Mesothelial cell of epicardium (in vitro differentiated cells): ENCODE data around the gene GALK1. TPM values are rescaled to one million over a fixed set of nuclear protein-coding genes. Genes with fewer than 3 reads are reported as not detected.
A peak's percentile ranks its signal among the peaks of the same experiment; 100 is the strongest.

Experiments used
- DNase-seq, 2 experiments: peaks; one replicate each; pipeline ENCODE4 v3.0.0; 2021; ENCODE audit warnings: low spot score in 2 of 2; ENCODE audit not compliant: unreplicated experiment in 2 of 2
- H3K27ac Mint-ChIP-seq: 2 replicates; pipeline ENCODE4 v1.8.0; 2021; ENCODE audit warnings: mixed read lengths
- H3K27me3 Mint-ChIP-seq: 2 replicates; pipeline ENCODE4 v1.8.0; 2021; ENCODE audit warnings: low read depth, mixed read lengths
- H3K36me3 Mint-ChIP-seq: 2 replicates; pipeline ENCODE4 v1.8.0; 2021; ENCODE audit warnings: mixed read lengths
- H3K4me1 Mint-ChIP-seq: 2 replicates; pipeline ENCODE4 v1.8.0; 2021; ENCODE audit warnings: mixed read lengths
- H3K4me3 Mint-ChIP-seq: 2 replicates; pipeline ENCODE4 v1.8.0; 2021; ENCODE audit warnings: mild to moderate bottlenecking, moderate library complexity, mixed read lengths
- H3K9me3 Mint-ChIP-seq: 2 replicates; pipeline ENCODE4 v1.8.0; 2021; ENCODE audit warnings: mixed read lengths
- total RNA-seq: library from RNA; stranded (reverse); gene quantifications from 3 replicates; pipeline ENCODE4 v1.2.1, GENCODE V29; 2021
- TF ChIP-seq, protein P1 (sequence below): fragments of 200-600 bp; sonication (generic); IDR thresholded peaks from one replicate; pipeline ENCODE4 v1.5.0; 2021; ENCODE audit warnings: antibody characterized with exemption; ENCODE audit not compliant: unreplicated experiment

The GALK1 gene
- total RNA-seq, 1 donor from 2014 or later = 32.1 TPM

DNA sequence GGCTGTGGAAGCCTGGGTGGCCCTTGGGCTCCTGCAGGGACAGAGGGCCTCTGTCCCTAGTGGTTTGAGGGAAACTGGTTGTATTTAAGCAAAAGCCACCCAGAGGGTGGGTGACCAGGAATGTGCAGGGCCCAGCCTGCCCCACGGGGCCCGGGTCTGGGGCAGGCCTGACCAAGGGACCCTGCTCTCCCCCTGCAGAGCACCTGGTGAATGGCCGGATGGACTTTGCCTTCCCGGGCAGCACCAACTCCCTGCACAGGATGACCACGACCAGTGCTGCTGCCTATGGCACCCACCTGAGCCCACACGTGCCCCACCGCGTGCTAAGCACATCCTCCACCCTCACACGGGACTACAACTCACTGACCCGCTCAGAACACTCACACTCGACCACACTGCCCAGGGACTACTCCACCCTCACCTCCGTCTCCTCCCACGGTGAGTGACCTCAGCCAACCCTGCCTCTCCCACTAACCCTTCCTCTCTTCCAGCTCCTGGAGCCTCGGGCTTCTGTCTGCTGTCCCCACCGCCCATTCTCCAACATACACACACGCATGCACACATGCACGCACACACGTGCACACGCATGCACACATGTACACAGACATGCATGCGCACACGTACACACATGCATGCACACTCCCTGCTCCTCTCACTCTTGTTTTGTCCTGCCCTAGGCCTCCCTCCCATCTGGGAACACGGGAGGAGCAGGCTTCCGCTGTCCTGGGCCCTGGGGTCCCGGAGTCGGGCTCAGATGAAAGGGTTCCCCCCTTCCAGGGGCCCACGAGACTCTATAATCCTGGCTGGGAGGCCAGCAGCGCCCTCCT, 10.4 kb downstream of the GALK1 start:
- no peaks in the 10 kb centered on the region for H3K9me3 Mint-ChIP-seq
- TF ChIP-seq, protein P1, sequence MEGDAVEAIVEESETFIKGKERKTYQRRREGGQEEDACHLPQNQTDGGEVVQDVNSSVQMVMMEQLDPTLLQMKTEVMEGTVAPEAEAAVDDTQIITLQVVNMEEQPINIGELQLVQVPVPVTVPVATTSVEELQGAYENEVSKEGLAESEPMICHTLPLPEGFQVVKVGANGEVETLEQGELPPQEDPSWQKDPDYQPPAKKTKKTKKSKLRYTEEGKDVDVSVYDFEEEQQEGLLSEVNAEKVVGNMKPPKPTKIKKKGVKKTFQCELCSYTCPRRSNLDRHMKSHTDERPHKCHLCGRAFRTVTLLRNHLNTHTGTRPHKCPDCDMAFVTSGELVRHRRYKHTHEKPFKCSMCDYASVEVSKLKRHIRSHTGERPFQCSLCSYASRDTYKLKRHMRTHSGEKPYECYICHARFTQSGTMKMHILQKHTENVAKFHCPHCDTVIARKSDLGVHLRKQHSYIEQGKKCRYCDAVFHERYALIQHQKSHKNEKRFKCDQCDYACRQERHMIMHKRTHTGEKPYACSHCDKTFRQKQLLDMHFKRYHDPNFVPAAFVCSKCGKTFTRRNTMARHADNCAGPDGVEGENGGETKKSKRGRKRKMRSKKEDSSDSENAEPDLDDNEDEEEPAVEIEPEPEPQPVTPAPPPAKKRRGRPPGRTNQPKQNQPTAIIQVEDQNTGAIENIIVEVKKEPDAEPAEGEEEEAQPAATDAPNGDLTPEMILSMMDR = no peak
- H3K4me3 Mint-ChIP-seq = peak overlapping the region; percentile 28
- peak overlapping the region; percentile 4 for H3K27ac Mint-ChIP-seq
- peaks cover 11% of the 10 kb centered on the region for H3K36me3 Mint-ChIP-seq
- no peak for DNase-seq
- H3K4me1 Mint-ChIP-seq = peaks cover 7% of the 10 kb centered on the region
- no peaks in the 10 kb centered on the region for H3K27me3 Mint-ChIP-seq

DNA sequence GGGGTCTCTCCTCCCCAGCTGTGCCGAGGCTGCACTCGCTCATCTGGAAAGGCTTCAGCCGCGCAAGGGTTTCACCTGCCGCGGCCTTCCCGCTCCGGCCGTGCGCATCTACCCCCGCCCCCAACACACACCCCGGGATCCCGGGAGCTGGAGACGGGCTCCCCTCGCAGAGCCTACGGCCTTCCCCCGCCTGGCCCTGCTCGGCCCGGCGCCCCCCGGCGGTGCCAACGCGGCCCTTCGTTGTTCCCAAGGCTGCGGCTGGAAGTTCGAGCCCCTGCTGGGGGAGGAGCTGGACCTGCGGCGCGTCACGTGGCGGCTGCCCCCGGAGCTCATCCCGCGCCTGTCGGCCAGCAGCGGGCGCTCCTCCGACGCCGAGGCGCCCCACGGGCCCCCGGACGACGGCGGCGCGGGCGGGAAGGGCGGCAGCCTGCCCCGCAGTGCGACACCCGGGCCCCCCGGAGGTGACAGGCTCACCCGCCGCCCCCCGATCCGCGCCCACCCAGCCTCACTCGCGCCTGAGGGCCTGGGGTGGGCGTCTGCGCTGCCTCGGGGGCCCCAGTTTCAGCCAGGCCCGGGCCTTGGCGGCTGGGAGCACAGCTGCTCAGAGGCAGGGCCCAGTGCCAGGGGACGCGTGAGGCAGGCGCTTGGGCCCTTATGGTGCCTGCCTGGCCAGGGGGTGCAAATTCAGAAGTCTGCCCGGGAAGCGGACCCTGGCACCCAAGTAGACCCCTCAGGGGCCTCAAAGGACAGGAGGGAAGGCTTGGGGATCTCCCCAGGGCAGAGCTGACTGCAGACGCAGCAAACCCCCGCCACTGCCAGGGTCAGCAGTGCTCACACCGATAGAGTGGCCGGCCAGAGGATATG, 11.2 kb downstream of the GALK1 start:
- H3K4me3 Mint-ChIP-seq = peak overlapping the region; percentile 17
- H3K36me3 Mint-ChIP-seq = peaks cover 11% of the 10 kb centered on the region
- H3K27me3 Mint-ChIP-seq = no peaks in the 10 kb centered on the region
- H3K4me1 Mint-ChIP-seq = peaks cover 7% of the 10 kb centered on the region
- peak; percentile 55 to 73 for DNase-seq
- TF ChIP-seq, protein P1 = no peak
- no peak overlapping the region for H3K27ac Mint-ChIP-seq
- H3K9me3 Mint-ChIP-seq = no peaks in the 10 kb centered on the region

DNA sequence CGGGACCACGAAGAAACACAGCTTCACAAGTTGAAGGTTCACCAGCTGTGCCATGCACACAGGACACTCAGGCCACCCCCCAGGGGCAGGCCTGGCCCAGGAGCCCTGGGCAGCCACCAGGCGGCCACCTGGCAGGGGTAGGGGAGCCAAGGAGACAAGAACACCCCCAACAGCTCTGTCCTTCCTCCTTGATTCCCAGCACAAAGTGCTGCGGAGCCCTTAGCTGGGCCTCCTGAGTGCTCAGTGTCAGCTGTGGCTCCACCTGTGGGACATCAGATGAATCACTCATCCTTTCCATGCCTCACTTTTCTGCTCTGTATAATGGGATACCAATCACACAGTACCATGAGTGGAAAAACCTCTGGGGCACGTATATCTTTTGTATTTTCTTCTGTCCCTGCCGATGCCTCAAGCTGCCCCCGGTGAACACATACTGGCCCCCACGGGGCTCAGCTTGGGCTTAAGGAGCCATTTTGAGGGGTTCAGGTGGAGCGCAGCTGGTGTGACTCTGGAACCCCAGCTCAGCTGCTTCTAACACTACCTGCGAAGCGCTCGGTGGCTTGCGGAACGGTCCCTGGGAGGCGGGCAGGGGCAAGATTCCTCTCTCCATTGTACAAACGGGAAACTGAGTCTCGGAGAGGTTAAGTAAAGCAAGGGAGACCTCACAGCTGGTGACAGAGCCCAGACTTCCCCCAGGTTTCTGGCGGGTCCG, 12.0 kb downstream of the GALK1 start:
- H3K4me3 Mint-ChIP-seq = no peak overlapping the region
- H3K9me3 Mint-ChIP-seq = no peaks in the 10 kb centered on the region
- peaks cover 11% of the 10 kb centered on the region for H3K36me3 Mint-ChIP-seq
- DNase-seq = no peak
- no peaks in the 10 kb centered on the region for H3K27me3 Mint-ChIP-seq
- peaks cover 7% of the 10 kb centered on the region for H3K4me1 Mint-ChIP-seq
- TF ChIP-seq, protein P1 = no peak
- no peak overlapping the region for H3K27ac Mint-ChIP-seq

DNA sequence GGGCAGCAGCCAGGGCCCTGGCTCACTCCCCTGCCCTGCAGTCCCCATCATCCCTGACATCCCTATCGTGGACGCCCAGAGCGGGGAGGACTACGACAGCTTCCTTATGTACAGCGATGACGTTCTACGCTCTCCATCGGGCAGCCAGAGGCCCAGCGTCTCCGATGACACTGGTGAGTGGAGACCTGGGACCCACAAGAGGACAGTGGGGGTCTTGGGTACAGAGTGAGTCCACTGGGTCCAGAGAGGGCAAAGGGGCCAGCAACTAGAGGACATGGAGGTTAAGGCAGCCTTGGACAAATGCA, 12.6 kb downstream of the GALK1 start:
- DNase-seq = no peak
- H3K4me1 Mint-ChIP-seq = peaks cover 7% of the 10 kb centered on the region
- no peaks in the 10 kb centered on the region for H3K27me3 Mint-ChIP-seq
- TF ChIP-seq, protein P1 = no peak
- H3K9me3 Mint-ChIP-seq = no peaks in the 10 kb centered on the region
- H3K27ac Mint-ChIP-seq = no peak overlapping the region
- peak overlapping the region; percentile 22 for H3K4me3 Mint-ChIP-seq
- H3K36me3 Mint-ChIP-seq = peaks cover 14% of the 10 kb centered on the region

DNA sequence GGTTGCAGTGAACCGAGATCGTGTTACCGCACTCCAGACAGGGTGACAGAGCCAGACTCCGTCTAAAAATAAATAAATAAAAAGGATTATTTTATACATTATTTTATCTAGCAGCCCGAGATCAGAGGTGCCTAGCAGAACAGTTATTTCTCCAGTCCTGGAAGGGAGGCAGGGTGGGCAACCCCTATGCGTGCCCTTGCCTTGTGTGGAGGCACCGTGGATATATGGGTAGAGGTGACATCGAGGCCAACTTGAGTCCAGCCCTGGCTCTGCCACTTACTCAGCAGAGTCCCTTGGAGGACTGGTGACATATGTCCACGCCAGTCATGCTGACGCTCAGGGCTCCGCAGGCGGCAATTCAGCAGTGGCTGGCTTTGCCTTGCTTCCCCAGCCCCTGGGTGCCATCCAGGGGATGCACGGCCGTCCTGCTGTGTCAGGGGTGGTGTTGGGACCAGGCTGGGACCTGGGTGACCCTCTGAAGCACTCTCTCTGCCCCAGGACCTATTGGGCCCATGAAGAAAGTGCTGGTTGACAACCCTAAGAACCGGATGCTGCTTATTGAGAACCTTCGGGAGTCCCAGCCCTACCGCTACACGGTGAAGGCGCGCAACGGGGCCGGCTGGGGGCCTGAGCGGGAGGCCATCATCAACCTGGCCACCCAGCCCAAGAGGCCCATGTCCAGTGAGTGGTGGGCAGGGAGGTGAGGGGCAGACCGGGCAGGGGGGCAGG, 13.2 kb downstream of the GALK1 start:
- peaks cover 14% of the 10 kb centered on the region for H3K36me3 Mint-ChIP-seq
- peaks cover 7% of the 10 kb centered on the region for H3K4me1 Mint-ChIP-seq
- H3K27me3 Mint-ChIP-seq = no peaks in the 10 kb centered on the region
- TF ChIP-seq, protein P1 = no peak
- H3K27ac Mint-ChIP-seq = no peak overlapping the region
- H3K4me3 Mint-ChIP-seq = no peak overlapping the region
- H3K9me3 Mint-ChIP-seq = no peaks in the 10 kb centered on the region
- DNase-seq = no peak
